ENCODE measurements around the gene HAO2.
"Not testable (repeated sequence)": the region's sequence is repeated elsewhere in the genome, so short reads cannot be mapped to it uniquely, and the experiment has no call there.

The HAO2 gene

DNA sequence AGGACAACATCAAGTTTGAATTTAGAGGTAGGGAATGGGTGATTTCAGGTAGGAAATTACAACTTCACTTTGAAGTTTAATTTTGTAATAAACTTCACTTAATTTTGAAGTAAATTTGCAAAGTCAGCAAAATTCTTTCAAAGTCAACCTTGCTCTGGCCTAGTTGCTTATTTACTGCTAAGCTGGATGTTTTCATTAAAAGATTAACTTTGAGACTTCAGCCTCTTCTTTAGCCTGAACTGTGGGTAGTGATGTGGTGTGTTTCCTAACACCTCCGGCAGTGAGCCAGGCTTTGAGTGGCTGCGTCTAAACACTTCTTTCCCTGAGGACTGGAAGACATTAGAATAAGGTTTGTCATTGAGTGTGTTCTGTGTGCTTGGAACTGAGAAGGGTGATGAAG lies at the start of gene HAO2:
TSS of gene HAO2 (plus strand) at position 232 of the 400 bp plus-strand sequence. CDS start 12,301 bp downstream, outside the sequence.
- DNase-seq: no peak

DNA sequence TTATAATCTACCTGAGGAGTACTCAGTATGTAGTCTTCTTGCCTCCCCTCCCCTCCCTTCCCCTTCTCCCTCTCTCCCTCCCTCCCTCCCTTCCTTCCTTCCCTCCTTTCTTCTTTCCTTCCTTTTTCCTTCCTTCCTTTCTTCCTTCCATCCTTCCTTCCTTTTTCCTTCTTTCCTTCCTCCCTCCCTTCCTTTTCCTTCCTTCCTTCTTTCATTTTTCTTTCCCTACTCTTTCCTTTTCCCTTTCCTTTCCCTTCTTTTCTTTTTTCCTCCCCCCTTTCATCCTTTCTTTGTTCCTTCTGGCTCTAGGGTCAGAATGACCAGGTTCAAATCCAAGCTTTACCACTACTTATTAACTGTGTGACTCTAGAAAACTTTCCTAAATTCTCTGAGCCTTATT lies 48.5 kb upstream of the HAO2 start:
- DNase-seq: no peak

DNA sequence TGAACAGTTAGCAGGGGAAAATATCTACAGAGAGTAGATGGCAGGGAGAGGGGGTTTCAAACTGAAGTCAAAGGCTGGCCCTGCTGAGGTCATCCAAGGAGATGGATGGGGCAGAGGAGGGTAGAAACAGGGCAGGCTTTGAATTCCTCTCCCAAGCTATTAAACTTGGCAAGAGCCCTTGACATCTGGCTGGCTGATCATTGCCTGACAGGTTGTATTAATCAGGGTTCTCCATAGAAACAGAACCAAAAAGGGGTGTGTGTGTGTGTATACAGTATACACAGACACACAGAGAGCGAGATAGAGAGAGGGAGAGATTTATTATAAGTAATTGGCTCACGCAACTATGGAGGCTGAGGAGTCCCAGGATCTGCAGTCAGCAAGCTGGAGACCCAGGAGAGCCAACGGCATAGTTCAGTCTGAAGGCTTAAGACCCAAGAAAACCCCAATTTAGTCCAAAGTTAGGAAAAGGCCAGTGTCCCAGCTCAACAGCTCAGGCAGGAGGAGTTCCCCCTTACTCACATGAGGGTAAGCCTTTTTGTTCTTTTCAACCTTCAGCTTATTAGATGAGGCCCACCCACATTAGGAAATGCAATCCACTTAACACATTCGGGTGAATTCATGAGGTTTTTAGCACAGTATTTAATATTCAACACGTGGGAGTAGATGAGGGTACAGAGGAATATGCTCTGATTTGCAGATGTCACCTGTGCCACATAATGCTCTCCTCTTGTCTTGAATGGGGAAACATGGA lies 46.7 kb upstream of the HAO2 start:
- DNase-seq: no peak

DNA sequence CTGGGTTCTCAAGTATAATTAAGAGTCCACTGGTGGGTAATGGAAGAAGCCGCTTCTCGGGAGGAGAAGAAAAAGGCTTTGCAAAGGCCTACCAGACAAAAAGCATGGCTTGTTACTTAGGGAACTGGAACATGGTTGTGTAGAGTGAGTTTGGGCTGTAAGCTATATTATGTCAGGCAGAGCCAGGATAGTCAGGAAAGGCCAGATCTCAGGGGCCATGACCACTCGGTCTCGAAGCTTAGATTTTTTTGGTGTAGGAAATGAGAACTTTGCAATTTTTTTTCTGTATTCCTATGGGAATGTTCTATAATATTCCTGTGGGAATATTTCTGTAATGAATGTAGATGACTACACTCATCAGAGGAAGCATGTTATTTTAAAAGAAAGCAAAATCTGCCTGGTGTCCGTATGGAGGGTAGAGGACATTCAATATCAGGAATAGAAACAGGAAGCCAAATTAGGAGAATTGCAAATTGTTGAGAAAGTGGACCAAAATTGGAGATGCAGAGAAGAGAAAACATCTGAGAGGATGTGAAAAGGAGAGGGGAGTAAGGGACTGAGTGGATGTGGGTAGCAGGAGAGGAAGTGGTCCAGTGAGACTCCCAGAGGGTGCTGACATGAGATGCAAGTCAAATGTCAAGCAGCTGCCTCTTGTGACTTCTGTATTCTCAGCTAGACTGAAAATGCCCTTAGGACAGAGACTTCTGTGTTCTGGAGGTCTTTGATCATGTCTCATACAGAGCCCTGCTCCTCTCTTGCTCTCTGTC lies 45.2 kb upstream of the HAO2 start:
- DNase-seq: no peak

DNA sequence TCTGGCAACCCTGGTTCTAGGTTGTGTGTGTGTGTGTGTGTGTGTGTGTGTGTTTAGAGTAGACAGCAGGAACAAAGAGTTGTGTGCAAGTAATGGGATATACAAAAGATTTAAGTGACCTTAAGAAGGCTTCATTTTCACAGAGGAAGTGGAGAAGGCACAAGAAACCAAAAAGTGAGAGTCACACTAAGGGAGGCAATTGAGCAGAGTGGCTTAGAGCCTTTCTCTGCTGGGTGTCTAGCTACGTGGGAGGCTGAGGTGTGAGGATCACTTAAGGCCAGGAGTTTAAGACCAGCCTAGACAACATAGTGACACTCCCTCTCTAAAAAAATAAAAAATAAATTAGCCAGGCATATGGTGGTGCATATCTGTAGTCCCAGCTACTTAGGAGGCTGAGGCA lies 44.4 kb upstream of the HAO2 start:
- DNase-seq: no peak

DNA sequence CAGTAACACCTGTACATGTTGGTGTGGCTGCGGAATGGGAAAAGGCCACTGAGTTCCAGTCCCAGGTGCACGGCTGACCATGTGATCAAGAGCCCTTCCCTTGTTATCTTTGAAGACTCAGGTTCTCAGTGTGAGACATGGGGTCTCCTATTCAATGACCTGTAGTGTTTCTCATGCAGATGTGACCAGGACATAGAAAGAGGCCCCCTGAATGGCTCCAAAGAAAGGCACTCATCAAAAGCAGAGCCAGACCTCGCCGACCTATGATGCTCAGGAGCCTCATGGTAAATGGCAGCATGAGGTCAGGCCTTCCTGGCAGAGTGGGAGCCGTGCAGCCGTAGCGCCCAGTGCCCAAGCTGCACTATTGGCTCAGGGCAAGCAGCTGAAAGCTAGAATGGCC lies 42.3 kb upstream of the HAO2 start:
- DNase-seq: no peak

DNA sequence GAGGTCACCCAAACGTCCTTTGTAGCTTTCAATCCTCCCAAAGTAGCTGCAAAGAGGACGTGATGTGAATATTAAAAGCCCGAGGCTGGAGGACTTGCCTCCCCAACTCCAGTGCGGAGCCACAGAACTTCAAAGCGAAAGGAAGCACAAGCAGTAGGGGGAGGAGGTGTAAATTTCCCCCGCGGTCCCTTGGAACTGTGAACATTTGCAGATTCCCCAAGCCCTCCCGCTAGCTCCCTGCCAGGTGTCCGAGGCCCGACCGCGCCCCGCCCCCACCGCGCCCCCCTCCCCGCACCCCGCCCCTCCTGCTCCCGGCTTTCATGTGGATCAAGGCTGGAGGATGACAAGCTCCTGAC lies 41.5 kb upstream of the HAO2 start:
- no peak for DNase-seq

DNA sequence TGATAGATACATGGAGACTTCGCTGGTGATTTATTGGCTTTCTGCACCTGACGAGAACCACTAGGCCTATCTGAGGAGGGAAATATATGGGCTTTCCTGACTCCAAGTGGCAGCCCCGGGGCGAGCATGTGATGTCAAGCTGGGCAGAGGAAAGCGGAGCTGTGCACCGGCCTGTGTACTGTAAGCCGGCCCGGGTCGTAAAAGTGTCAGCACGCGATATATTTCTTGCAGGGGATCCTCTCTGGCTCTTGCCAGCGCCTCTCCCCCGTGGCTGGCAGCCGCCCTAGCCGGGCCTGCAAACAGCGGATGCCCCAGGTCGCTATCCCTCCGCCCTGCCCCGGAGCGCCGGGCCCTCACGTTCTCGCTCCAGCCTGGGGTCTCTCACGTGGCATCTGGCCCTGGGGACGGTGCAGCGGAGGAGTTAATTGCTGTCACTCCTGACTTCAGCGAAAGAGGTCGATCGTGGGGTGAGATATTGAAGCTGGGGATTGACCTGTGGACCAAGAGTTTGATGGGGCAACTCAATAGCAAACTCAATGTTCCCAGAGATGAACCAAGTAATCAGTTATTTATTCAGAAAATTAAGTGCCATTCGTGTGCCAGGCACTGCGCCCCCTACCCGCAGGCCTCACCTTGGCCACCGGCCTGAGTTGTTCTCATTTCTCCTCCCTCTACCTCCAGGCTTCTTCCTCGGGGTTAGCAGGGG lies 41.0 kb upstream of the HAO2 start:
- peak; percentile 15 to 21 for DNase-seq

DNA sequence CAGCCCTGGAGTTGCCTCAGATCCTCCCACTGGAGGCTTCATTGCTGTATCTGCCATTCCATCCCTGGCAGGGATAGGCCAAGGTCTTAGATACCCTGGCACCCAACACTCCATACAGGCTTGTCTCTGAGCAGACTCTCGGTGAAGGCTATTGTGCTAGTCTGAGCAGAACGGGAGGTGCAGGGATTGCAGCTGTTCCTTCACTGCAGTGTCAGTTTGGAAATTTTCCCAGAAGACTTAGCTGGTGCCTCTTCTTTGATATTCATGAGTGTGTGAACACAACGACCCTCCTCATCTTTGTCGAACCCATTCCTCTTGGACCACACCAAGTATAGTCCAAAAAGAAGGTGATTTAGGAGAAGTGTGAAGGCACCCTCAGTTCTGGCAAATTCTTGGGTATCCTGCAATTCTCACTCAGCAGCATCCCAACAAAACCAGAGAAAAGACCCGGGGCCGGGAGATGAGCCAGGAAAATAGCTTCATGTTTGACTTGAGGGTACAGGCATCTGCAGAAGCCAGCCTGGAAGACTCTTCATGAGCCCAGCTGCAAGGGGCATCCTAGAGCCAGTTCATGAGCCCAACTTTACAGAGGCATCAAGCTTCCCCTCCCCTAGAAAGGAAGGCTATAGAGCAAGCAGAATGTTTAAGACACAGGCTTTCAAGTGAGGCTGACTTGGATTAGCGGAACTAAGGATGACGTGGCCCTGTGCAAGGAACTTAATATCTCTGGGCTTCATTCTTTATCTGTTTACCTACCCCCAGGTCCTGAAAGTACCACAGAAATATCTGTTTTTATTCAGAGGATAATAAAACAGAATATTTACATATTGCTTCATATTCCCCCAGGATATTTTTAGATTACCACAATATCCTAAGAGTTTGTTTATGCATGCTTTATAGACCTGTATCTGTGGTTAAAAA lies 38.8 kb upstream of the HAO2 start:
- no peak for DNase-seq

DNA sequence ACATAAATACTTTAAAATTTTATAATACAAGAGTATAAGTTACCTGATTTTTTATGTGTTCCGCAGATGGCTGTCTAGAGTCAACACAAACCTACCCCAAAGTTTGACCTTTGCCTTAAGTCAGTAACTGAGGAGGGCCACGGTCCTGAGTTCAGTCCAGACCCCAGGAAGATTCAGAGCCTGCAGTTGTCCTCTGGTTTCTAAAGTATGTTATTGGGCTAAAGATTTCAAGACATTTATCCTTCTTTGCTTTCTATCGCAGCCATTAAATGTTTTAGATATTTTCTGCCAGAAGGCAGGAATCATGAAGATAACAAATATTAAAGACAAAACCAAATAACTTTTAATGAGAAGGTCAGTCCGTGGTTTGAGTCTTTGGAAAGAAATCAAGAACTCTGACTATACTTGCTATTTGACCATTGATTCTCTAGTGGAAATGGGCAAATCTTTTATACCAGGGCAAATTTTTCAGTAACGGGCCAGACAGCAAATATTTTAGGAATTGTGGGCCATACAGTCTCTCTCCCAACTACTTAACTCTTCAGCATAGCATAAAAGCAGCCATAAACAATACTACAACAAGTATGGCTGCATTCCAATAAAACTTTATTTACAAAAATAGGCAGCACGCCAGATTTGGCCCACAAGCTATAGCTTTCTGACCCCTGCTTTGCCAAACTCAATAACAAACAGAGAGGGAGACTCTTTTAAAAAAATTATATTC lies 38.0 kb upstream of the HAO2 start:
- no peak for DNase-seq

DNA sequence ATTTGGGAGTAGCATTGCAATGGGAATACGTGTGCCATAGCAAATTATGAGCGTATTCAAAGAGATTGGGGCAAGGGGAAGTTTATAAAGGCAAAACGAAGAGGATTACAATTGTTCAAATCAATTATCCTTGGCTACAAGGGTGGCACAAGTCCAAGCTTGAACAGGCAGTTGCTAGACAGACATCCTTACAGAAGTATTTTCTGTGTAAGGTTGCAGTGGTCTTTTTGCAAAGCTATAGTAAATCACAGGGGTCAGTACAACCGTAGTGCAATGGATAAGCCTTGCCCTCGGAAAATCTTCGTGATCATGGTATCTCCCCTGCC lies 37.4 kb upstream of the HAO2 start:
- DNase-seq: no peak

DNA sequence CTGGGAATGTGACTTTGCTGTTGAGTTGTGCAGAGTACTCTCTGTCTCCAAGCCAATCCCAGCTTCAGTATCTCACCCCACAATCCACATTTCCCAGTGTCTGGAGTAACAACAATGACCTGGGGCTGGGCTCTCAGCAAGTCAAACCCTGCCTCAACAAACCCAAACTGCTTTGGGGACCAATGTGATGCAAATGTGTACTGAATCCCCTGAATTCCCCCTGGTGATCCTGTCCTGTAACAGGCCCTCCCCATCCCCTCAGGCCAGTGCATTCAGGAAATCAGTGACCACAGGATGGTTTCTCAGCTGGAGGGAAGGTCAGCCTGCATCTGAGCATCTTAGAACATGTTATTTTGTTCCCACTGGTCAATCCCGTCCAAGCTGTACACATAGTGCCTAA lies 36.7 kb upstream of the HAO2 start:
- DNase-seq: no peak

DNA sequence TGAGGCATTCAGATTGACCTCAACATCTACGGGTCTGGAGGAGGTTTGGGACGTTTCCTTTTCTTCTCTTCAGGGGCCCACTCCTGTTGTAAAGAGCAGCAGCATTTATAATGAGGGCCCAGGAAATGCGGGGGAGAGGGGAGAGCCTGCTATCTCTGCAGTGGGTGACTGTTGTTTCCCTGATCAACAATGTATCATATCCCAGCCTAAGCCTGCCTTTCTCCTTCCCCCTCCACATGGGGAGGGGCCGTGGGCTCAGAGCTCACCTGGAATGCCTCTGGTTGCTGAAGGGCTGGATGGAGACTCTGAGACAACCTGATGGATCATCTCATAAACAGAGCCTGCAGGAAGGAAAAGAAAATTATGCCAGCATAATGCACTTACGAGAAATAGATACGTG lies 36.0 kb upstream of the HAO2 start:
- no peak for DNase-seq

DNA sequence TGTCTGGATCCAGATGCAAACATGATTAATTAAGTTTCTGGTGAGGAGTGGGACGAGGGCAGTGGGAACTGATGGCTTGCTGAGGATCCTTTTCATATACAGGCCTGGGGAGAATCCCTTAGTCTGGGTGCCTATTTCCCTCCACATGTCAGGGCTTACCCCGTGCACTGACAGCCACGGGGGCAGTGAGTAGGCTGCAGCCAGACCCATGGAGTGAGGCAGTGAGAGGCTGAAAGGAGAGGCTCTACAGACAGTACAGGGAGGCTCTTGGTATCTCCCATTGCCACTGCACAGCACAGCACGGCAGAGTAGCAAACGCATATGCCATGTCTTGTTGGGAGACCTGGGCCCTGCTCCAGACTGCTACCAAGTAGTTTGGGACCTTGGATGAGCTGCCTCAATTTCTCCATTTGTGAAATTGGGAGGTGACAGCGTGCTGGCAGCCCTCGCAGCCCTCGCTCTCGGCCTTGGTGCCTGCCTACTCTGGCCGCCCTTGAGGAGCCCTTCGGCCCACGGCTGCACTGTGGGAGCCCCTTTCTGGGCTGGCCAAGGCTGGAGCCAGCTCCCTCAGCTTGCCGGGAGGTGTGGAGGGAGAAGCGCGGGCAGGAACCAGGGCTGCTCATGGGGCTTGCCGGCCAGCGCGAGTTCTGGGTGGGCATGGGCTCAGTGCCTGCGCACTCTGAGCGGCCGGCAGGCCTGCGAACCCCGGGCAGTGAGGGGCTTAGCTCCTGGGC lies 35.3 kb upstream of the HAO2 start:
- no peak for DNase-seq

DNA sequence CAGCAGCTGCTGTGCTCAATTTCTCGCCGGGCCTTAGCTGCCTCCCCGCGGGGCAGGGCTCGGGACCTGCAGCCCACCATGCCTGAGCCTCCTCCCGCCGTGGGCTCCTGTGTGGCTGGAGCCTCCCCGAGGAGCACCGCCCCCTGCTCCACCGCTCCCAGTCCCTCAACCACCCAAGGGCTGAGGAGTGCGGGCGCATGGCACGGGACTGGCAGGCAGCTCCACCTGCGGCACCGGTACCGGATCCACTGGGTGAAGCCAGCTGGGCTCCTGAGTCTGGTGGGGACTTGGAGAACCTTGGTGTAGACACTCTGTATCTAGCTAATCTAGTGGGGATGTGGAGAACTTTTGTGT lies 34.7 kb upstream of the HAO2 start:
- DNase-seq: not testable (repeated sequence)

DNA sequence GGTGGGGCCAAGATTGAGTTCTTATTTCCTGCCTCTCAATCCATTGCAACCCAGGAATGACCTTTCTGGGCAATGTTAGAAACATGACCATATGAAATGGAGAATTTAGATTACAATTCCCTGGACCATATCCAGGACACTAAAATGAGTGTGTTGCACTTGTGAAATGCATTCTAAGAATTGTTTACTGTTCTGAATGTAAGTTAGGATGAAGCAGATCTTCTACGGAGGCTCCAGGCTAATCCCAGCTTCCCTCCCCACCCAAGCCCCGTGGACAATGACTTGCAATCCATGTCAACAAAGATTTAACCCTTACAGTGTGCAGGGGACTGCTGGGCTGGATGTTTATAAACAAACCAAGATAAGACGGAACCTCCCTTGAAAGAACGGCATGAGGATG lies 31.7 kb upstream of the HAO2 start:
- no peak for DNase-seq

DNA sequence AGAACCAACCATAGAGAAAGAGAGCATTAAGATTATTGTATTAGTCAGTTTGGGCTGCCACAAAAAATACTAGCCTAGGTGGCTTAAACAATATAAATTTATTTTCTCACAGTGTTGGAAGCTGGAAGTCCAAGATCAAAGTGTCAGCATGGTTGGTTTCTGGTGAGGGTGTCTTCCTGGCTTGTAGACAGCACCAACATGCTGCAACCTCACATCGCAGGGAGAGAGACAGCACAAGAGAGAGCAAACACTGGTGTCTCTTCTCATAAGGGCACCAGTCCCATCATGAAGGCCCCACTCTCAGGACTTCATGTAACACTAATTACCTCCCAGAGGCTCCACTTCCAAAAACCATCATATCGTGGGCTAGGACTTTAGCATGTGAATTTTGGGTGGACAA lies 30.6 kb upstream of the HAO2 start:
- no peak for DNase-seq

DNA sequence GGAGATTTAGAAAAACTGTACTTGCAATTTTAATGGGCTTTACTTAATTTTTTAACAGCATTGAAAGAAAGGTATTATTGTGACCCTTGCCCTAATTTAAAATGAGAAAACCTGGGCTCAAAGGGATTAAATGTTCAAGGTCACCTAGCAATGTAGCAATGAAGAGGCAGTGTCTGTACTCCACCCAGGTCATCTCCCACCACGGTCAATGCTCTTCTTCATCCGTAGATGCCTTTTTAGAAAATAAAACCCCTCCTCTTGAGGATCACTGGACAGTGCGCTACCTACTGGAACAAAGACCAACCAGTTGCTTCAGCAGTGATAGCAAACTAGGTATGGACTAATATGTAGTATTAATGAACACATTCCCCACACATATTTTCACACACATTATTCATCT lies 29.8 kb upstream of the HAO2 start:
- no peak for DNase-seq

DNA sequence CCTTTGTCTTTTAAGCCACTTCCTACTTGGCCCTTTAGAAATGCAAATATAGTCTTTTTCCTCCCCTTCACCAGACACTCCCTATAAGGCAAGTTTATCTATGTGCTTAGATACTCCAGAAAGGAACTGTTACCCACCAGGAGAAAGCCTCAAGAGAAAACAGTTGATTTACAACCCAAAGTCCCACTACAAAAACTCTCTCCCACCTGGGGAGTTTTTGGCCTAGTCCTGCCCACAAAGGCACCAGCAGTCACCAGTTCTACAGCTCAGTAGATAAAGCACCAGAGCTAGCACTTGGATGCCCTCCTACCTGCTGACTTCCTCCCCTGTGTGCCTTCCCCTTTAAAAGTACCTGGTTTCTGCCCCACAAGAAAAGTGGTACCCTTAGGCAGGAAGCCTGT lies 27.7 kb upstream of the HAO2 start:
- DNase-seq: no peak

DNA sequence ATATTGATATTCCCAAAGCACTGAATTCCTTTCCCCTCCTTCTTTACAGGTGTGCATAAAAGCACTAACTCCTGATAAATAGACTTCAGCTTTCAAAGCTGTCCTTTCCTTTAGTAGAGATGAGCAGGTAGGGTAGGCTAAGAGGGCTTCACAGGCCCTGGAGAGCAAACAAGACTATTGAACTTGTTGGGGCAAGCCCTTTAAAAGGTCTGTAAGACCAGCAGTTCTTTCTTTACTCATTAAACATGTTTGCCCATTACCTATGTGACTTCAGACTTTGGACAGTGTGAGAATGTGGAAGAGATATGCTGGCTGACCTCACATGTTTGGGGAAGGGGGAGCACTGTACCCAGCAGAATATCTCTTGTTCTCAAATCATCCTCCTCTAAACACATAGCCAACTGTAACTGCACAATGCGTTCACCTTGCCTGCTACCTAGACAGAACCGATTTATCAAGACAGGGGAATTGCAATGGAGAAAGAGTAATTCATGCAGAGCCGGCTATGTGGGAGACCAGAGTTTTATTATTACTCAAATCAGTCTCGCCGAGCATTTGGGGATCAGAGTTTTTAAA lies 27.1 kb upstream of the HAO2 start:
- DNase-seq: no peak

DNA sequence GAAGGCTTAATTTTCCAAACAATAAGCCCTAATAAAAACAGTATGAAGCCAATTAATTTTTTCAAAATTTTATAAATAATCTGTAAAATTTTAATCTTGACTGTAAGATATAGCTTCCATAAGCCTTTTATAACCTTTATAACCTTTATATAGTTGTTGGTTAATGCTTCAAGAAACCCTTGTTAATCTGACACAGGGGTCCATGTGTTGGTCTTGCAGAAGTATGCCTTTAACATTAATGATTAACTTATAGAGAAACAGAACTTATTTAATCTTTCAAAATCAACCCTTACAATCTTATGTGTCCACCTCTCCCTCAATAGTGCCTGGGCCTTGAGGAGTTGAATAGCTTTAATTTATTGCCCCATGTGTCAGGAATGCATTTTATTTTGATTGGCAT lies 23.2 kb upstream of the HAO2 start:
- DNase-seq: no peak

Data from stimulated activated CD4-positive, alpha-beta T cell treated with anti-CD3 and anti-CD28 coated beads, Interleukin-2, amount 100 ng/mL, for 48 hours (primary cell).